ENCODE results near the gene ECHDC3.

DNA sequence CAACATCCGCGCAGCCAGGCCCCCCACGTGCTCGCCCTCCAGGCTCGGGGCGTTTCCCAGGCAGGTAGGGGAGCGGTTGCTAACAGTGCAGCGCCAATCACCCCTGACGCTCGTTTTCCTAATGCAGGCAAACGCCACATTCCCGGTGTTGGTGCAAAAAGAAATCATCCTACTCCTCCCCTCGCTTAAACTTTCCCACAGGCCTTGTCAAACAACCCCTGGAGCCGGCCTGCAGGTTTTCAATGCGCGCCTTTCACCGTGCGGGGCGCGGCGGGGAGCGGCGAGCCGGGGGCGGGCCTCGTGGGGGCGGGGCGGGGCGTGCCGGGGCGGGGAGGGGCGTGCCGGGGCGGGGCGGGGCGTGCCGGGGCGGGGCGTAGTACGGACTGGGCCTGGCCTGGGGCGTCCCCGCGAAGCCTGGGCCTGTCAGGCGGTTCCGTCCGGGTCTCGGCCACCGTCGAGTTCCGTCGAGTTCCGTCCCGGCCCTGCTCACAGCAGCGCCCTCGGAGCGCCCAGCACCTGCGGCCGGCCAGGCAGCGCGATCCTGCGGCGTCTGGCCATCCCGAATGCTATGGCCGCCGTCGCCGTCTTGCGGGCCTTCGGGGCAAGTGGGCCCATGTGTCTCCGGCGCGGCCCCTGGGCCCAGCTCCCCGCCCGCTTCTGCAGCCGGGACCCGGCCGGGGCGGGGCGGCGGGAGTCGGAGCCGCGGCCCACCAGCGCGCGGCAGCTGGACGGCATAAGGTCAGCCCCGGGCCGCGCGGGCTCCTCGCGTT lies at the start of gene ECHDC3:
- TF ChIP-seq, protein P1, sequence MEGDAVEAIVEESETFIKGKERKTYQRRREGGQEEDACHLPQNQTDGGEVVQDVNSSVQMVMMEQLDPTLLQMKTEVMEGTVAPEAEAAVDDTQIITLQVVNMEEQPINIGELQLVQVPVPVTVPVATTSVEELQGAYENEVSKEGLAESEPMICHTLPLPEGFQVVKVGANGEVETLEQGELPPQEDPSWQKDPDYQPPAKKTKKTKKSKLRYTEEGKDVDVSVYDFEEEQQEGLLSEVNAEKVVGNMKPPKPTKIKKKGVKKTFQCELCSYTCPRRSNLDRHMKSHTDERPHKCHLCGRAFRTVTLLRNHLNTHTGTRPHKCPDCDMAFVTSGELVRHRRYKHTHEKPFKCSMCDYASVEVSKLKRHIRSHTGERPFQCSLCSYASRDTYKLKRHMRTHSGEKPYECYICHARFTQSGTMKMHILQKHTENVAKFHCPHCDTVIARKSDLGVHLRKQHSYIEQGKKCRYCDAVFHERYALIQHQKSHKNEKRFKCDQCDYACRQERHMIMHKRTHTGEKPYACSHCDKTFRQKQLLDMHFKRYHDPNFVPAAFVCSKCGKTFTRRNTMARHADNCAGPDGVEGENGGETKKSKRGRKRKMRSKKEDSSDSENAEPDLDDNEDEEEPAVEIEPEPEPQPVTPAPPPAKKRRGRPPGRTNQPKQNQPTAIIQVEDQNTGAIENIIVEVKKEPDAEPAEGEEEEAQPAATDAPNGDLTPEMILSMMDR (IDR thresholded peaks at IDR 0.05), result no peak
- TF ChIP-seq POLR2A (IDR thresholded peaks at IDR 0.05; ENCODE audit: low read depth) (no peak), EP300 (IDR thresholded peaks at IDR 0.05) (no peak)

Measured in esophagus muscularis mucosa (tissue), 4 donors.